ENCODE data around the gene EIF4G1. TPM values are rescaled to one million over a fixed set of nuclear protein-coding genes. Genes with fewer than 3 reads are reported as not detected.

EIF4G1 gene
- total RNA-seq, 1 experiment from 2014 or later, result 798 TPM

- POLR2A ChIA-PET, result interaction anchor here (1.0 kb wide), 1 partner anchor 28 kb away, joined by 4 read pairs; no protein-coding TSS in a partner anchor
- Histone ChIP-seq H3K27me3 (ENCODE audit: control insufficient read depth, insufficient read depth, low read length) (no peaks in the 10 kb centered on the region), H3K9me3 (ENCODE audit: control insufficient read depth, insufficient read depth, low read depth, low read length) (no peaks in the 10 kb centered on the region), H3K4me1 (ENCODE audit: control insufficient read depth, insufficient read depth, low read length) (peaks cover 6% of the 10 kb centered on the region; the same call in 1 of the 2 replicates), H3K36me3 (ENCODE audit: control insufficient read depth, insufficient read depth, low read length) (no peaks in the 10 kb centered on the region; the same call in 1 of the 2 replicates), H3K27ac (ENCODE audit: low read length) (no peak overlapping the region), H3K4me3 (ENCODE audit: low read depth in 2 of 2, low read length in 2 of 2) (no peak overlapping the region)
- in situ Hi-C loops (cut with HindIII; ENCODE audit: low pct_unique_long_range_greater_than_20kb, low sequenced_read_pairs) (no loop called here), intact Hi-C loops (cut with micrococcal nuclease; ENCODE audit: unreplicated experiment) (no loop called here)
- no TSS peak for BruUV-seq (replicated peaks)
- CTCF ChIA-PET, result interaction anchor here (0.5 kb wide), 1 partner anchor 79 kb away, joined by 4 read pairs; no protein-coding TSS in a partner anchor
- TF ChIP-seq TCF7L2 (IDR thresholded peaks at IDR 0.05; ENCODE audit: low read depth, low read length) (no peak), SIN3A (IDR thresholded peaks at IDR 0.05; ENCODE audit: borderline replicate concordance, insufficient read depth, low read depth, low read length) (no peak), POLR2AphosphoS5 (IDR thresholded peaks at IDR 0.05; ENCODE audit: low read depth, low read length) (no peak), CTCF (IDR thresholded peaks at IDR 0.05) (no peak), REST (IDR thresholded peaks at IDR 0.05; ENCODE audit: insufficient read depth in 1 of 2, low read depth in 2 of 2, low read length in 1 of 2) (no peak)
- DNase-seq (ENCODE audit: low read depth, low spot score) (no peak), ATAC-seq (no peak)
Measured at GRCh38 chr3:184348057-184348382, 33.6 kb downstream of the EIF4G1 start.

- H3K9me3 ChIP-seq (ENCODE audit: control insufficient read depth, insufficient read depth, low read depth, low read length), result no peaks in the 10 kb centered on the region
- no peak overlapping the region for H3K4me3 ChIP-seq (ENCODE audit: low read depth in 2 of 2, low read length in 2 of 2)
- intact Hi-C loops (cut with micrococcal nuclease; ENCODE audit: unreplicated experiment), result no loop called here
- DNase-seq (ENCODE audit: low read depth, low spot score) (no peak), ATAC-seq (no peak)
- H3K27ac ChIP-seq (ENCODE audit: low read length), result no peak overlapping the region
- ChIA-PET CTCF (no interaction called here), POLR2A (no interaction called here)
- BruUV-seq (replicated peaks), result no TSS peak
- H3K36me3 ChIP-seq (ENCODE audit: control insufficient read depth, insufficient read depth, low read length), result no peaks in the 10 kb centered on the region; the same call in 1 of the 2 replicates
- in situ Hi-C loops (cut with HindIII; ENCODE audit: low pct_unique_long_range_greater_than_20kb, low sequenced_read_pairs), result no loop called here
- no peaks in the 10 kb centered on the region for H3K27me3 ChIP-seq (ENCODE audit: control insufficient read depth, insufficient read depth, low read length)
- TF ChIP-seq SIN3A (IDR thresholded peaks at IDR 0.05; ENCODE audit: borderline replicate concordance, insufficient read depth, low read depth, low read length), result no peak
- no peak for TF ChIP-seq TCF7L2 (IDR thresholded peaks at IDR 0.05; ENCODE audit: low read depth, low read length)
- TF ChIP-seq CTCF (IDR thresholded peaks at IDR 0.05), result no peak
- TF ChIP-seq REST (IDR thresholded peaks at IDR 0.05; ENCODE audit: insufficient read depth in 1 of 2, low read depth in 2 of 2, low read length in 1 of 2), result no peak
- no peak for TF ChIP-seq POLR2AphosphoS5 (IDR thresholded peaks at IDR 0.05; ENCODE audit: low read depth, low read length)
- H3K4me1 ChIP-seq (ENCODE audit: control insufficient read depth, insufficient read depth, low read length), result peaks cover 6% of the 10 kb centered on the region; the same call in 1 of the 2 replicates
Measured at GRCh38 chr3:184349563-184350470, 35.4 kb downstream of the EIF4G1 start.
